Measurements from ENCODE around the gene ZCCHC24.

ZCCHC24 gene

GRCh38 chr10:79463578-79464496, 18.4 kb upstream of the ZCCHC24 start:
- H3K4ac ChIP-seq (ENCODE audit: low read depth, low read length), result no peak overlapping the region
- H3K79me1 ChIP-seq (ENCODE audit: low read length), result no peaks in the 10 kb centered on the region
- no peak overlapping the region for H3K27ac ChIP-seq (ENCODE audit: low read depth, low read length)
- no peak for DNase-seq
- H3K23ac ChIP-seq (ENCODE audit: low read length), result no peak overlapping the region
- no peaks in the 10 kb centered on the region for H3K27me3 ChIP-seq (ENCODE audit: insufficient read depth, low read length, poor library complexity)
- no peak overlapping the region for H3K56ac ChIP-seq (ENCODE audit: low read length)
- no peak overlapping the region for H3K9ac ChIP-seq (ENCODE audit: low read length)
- H3K79me2 ChIP-seq (ENCODE audit: control insufficient read depth, insufficient read depth, low read length), result no peaks in the 10 kb centered on the region
- H3K4me2 ChIP-seq (ENCODE audit: low read length), result no peak overlapping the region
- no peak overlapping the region for H2BK120ac ChIP-seq (ENCODE audit: low read depth, low read length)
- H3K18ac ChIP-seq (ENCODE audit: low read length), result no peak overlapping the region
- H3K36me3 ChIP-seq (ENCODE audit: control insufficient read depth, insufficient read depth, low read length), result no peaks in the 10 kb centered on the region
- H2BK15ac ChIP-seq (replicated peaks; ENCODE audit: low read depth), result no peak overlapping the region
- H3K4me1 ChIP-seq (ENCODE audit: control insufficient read depth, low read depth, low read length), result no peaks in the 10 kb centered on the region
- H4K8ac ChIP-seq (ENCODE audit: low read depth, low read length), result no peak overlapping the region
- H4K5ac ChIP-seq (ENCODE audit: low read length), result no peak overlapping the region
- H3K4me3 ChIP-seq (ENCODE audit: low read length), result no peak overlapping the region
- WGBS (ENCODE audit: extremely low coverage, insufficient coverage, low lambda C conversion rate), result no CpG with 5 or more reads among the region's 10 CpGs
- H2BK5ac ChIP-seq (ENCODE audit: low read length), result no peak overlapping the region
- no peak overlapping the region for H2AK5ac ChIP-seq (ENCODE audit: low read length)

- no peaks in the 10 kb centered on the region for H3K27me3 ChIP-seq (ENCODE audit: insufficient read depth, low read length, poor library complexity)
- H4K8ac ChIP-seq (ENCODE audit: low read depth, low read length), result no peak overlapping the region
- no peak overlapping the region for H3K4ac ChIP-seq (ENCODE audit: low read depth, low read length)
- no peaks in the 10 kb centered on the region for H3K4me1 ChIP-seq (ENCODE audit: control insufficient read depth, low read depth, low read length)
- no peak overlapping the region for H3K27ac ChIP-seq (ENCODE audit: low read depth, low read length)
- no peak overlapping the region for H3K56ac ChIP-seq (ENCODE audit: low read length)
- H3K79me1 ChIP-seq (ENCODE audit: low read length), result no peaks in the 10 kb centered on the region
- H2BK15ac ChIP-seq (replicated peaks; ENCODE audit: low read depth), result no peak overlapping the region
- no peaks in the 10 kb centered on the region for H3K36me3 ChIP-seq (ENCODE audit: control insufficient read depth, insufficient read depth, low read length)
- no peak overlapping the region for H2AK5ac ChIP-seq (ENCODE audit: low read length)
- no peak overlapping the region for H4K5ac ChIP-seq (ENCODE audit: low read length)
- no peak for DNase-seq
- no peak overlapping the region for H3K4me3 ChIP-seq (ENCODE audit: low read length)
- no peak overlapping the region for H3K18ac ChIP-seq (ENCODE audit: low read length)
- no peak overlapping the region for H2BK120ac ChIP-seq (ENCODE audit: low read depth, low read length)
- H3K23ac ChIP-seq (ENCODE audit: low read length), result no peak overlapping the region
- no peak overlapping the region for H2BK5ac ChIP-seq (ENCODE audit: low read length)
- H3K4me2 ChIP-seq (ENCODE audit: low read length), result no peak overlapping the region
- H3K79me2 ChIP-seq (ENCODE audit: control insufficient read depth, insufficient read depth, low read length), result no peaks in the 10 kb centered on the region
- no peak overlapping the region for H3K9ac ChIP-seq (ENCODE audit: low read length)
- WGBS (ENCODE audit: extremely low coverage, insufficient coverage, low lambda C conversion rate), result no CpG with 5 or more reads among the region's 4 CpGs
Observed at GRCh38 chr10:79460687-79461086, 15.3 kb upstream of the ZCCHC24 start.

- Histone ChIP-seq H3K4me2 (ENCODE audit: low read length) (no peak overlapping the region), H2BK15ac (replicated peaks; ENCODE audit: low read depth) (no peak overlapping the region), H3K4me3 (ENCODE audit: low read length) (no peak overlapping the region), H2BK5ac (ENCODE audit: low read length) (no peak overlapping the region), H4K8ac (ENCODE audit: low read depth, low read length) (no peak overlapping the region), H3K9ac (ENCODE audit: low read length) (no peak overlapping the region), H3K56ac (ENCODE audit: low read length) (no peak overlapping the region), H3K18ac (ENCODE audit: low read length) (no peak overlapping the region), H3K36me3 (ENCODE audit: control insufficient read depth, insufficient read depth, low read length) (no peaks in the 10 kb centered on the region), H4K5ac (ENCODE audit: low read length) (no peak overlapping the region), H3K27ac (ENCODE audit: low read depth, low read length) (no peak overlapping the region), H3K4me1 (ENCODE audit: control insufficient read depth, low read depth, low read length) (no peaks in the 10 kb centered on the region), H3K23ac (ENCODE audit: low read length) (no peak overlapping the region), H3K4ac (ENCODE audit: low read depth, low read length) (no peak overlapping the region), H2BK120ac (ENCODE audit: low read depth, low read length) (no peak overlapping the region), H3K79me1 (ENCODE audit: low read length) (no peaks in the 10 kb centered on the region), H3K27me3 (ENCODE audit: insufficient read depth, low read length, poor library complexity) (no peaks in the 10 kb centered on the region), H2AK5ac (ENCODE audit: low read length) (no peak overlapping the region), H3K79me2 (ENCODE audit: control insufficient read depth, insufficient read depth, low read length) (no peaks in the 10 kb centered on the region)
- no peak for DNase-seq
- WGBS (ENCODE audit: extremely low coverage, insufficient coverage, low lambda C conversion rate), result no CpG with 5 or more reads among the region's 1 CpG
Observed at GRCh38 chr10:79459243-79459642, 13.8 kb upstream of the ZCCHC24 start.

- H3K79me1 ChIP-seq (ENCODE audit: low read length), result no peaks in the 10 kb centered on the region
- no peaks in the 10 kb centered on the region for H3K4me1 ChIP-seq (ENCODE audit: control insufficient read depth, low read depth, low read length)
- no peak overlapping the region for H2AK5ac ChIP-seq (ENCODE audit: low read length)
- no CpG with 5 or more reads among the region's 4 CpGs for WGBS (ENCODE audit: extremely low coverage, insufficient coverage, low lambda C conversion rate)
- no peak overlapping the region for H2BK5ac ChIP-seq (ENCODE audit: low read length)
- H3K4ac ChIP-seq (ENCODE audit: low read depth, low read length), result no peak overlapping the region
- H3K56ac ChIP-seq (ENCODE audit: low read length), result no peak overlapping the region
- no peak overlapping the region for H4K8ac ChIP-seq (ENCODE audit: low read depth, low read length)
- H3K27me3 ChIP-seq (ENCODE audit: insufficient read depth, low read length, poor library complexity), result no peaks in the 10 kb centered on the region
- no peak for DNase-seq
- H3K18ac ChIP-seq (ENCODE audit: low read length), result no peak overlapping the region
- H3K23ac ChIP-seq (ENCODE audit: low read length), result no peak overlapping the region
- H3K36me3 ChIP-seq (ENCODE audit: control insufficient read depth, insufficient read depth, low read length), result no peaks in the 10 kb centered on the region
- H2BK15ac ChIP-seq (replicated peaks; ENCODE audit: low read depth), result no peak overlapping the region
- no peak overlapping the region for H3K4me2 ChIP-seq (ENCODE audit: low read length)
- H4K5ac ChIP-seq (ENCODE audit: low read length), result no peak overlapping the region
- H3K4me3 ChIP-seq (ENCODE audit: low read length), result no peak overlapping the region
- H2BK120ac ChIP-seq (ENCODE audit: low read depth, low read length), result no peak overlapping the region
- no peaks in the 10 kb centered on the region for H3K79me2 ChIP-seq (ENCODE audit: control insufficient read depth, insufficient read depth, low read length)
- no peak overlapping the region for H3K9ac ChIP-seq (ENCODE audit: low read length)
- no peak overlapping the region for H3K27ac ChIP-seq (ENCODE audit: low read depth, low read length)
Observed at GRCh38 chr10:79458483-79458882, 13.1 kb upstream of the ZCCHC24 start.

GRCh38 chr10:79457256-79457785, 11.9 kb upstream of the ZCCHC24 start:
- H3K4me1 ChIP-seq (ENCODE audit: control insufficient read depth, low read depth, low read length), result no peaks in the 10 kb centered on the region
- no peak overlapping the region for H3K4me3 ChIP-seq (ENCODE audit: low read length)
- H3K56ac ChIP-seq (ENCODE audit: low read length), result no peak overlapping the region
- H2BK5ac ChIP-seq (ENCODE audit: low read length), result no peak overlapping the region
- H4K8ac ChIP-seq (ENCODE audit: low read depth, low read length), result no peak overlapping the region
- no peak overlapping the region for H3K9ac ChIP-seq (ENCODE audit: low read length)
- H3K27me3 ChIP-seq (ENCODE audit: insufficient read depth, low read length, poor library complexity), result no peaks in the 10 kb centered on the region
- H3K79me2 ChIP-seq (ENCODE audit: control insufficient read depth, insufficient read depth, low read length), result no peaks in the 10 kb centered on the region
- no peak overlapping the region for H3K4me2 ChIP-seq (ENCODE audit: low read length)
- no peak overlapping the region for H4K5ac ChIP-seq (ENCODE audit: low read length)
- no peak overlapping the region for H2BK15ac ChIP-seq (replicated peaks; ENCODE audit: low read depth)
- H3K36me3 ChIP-seq (ENCODE audit: control insufficient read depth, insufficient read depth, low read length), result no peaks in the 10 kb centered on the region
- no peak overlapping the region for H3K18ac ChIP-seq (ENCODE audit: low read length)
- no CpG with 5 or more reads among the region's 7 CpGs for WGBS (ENCODE audit: extremely low coverage, insufficient coverage, low lambda C conversion rate)
- H3K23ac ChIP-seq (ENCODE audit: low read length), result no peak overlapping the region
- H3K4ac ChIP-seq (ENCODE audit: low read depth, low read length), result no peak overlapping the region
- no peak for DNase-seq
- no peak overlapping the region for H3K27ac ChIP-seq (ENCODE audit: low read depth, low read length)
- H2BK120ac ChIP-seq (ENCODE audit: low read depth, low read length), result no peak overlapping the region
- H3K79me1 ChIP-seq (ENCODE audit: low read length), result no peaks in the 10 kb centered on the region
- no peak overlapping the region for H2AK5ac ChIP-seq (ENCODE audit: low read length)

Measured in mesendoderm (in vitro differentiated cells).